Measurements from ENCODE around the gene SLC9C1.

SLC9C1 gene

DNA sequence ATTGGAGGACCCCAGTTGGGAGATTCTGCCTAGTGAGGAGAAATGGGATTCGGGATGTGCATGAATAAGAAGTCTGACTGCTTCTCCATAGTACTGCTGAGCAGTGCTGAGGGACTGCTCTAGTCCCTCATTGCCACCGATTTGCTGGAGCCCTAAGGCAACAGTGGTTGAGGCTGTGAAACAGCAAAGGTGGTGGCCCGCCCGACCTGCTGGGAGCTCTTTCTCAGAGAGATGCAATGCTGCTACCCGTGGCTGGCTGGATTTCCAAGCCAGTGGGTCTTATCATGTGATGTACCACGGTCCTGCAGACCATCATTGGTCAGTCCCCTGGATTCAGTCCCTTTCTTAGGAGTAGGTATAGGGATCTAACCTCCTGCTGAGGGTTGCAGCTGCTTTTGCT lies 118.4 kb downstream of the SLC9C1 start:
- DNase-seq = no peak

DNA sequence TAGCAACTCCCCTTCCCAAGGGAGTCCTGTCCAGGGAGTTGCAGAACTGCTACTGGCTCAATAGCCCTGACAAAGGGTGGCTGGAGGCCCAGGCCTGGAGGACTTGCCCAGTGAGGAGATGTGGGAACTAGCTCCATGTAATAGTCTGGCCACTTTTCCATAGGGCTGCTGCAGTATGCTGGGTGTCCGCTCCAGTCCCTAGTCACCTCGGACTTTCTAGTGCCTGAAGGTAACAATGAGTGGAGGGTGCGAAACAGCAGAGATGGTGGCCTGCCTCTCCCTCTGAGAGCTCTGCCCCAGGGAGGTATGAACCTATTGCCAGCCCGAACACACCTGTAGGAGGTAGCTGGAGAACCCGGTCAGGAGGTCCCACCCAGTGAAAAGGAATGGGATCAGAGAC lies 119.0 kb downstream of the SLC9C1 start:
- no peak for DNase-seq

- DNase-seq = no peak
Measured at GRCh38 chr3:112171144-112171543, 122.9 kb downstream of the SLC9C1 start.

GRCh38 chr3:112170046-112170445 lies 124.0 kb downstream of the SLC9C1 start:
- DNase-seq = no peak

GRCh38 chr3:112167758-112168157 lies 126.3 kb downstream of the SLC9C1 start:
- no peak for DNase-seq

DNA sequence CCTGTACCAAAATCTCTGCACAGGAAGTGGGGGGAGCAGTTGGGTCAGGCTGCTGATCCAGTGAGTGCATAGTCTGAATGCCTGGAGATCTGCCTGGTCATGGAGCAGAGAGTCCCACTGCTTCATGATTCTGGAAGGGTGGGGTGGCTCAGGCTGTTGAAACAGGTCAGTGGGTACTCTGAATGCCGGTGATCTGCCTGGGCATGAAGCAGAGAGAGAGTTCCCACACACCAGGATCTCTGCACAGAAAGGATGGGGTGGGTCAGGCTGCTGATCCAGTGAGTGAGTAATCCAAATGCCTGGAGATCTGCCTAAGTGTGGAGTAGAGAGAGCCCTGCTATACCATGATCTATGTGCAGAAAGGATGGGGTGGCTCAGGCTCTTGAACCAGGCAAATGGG lies 144.9 kb downstream of the SLC9C1 start:
- DNase-seq = peak; percentile 7

DNA sequence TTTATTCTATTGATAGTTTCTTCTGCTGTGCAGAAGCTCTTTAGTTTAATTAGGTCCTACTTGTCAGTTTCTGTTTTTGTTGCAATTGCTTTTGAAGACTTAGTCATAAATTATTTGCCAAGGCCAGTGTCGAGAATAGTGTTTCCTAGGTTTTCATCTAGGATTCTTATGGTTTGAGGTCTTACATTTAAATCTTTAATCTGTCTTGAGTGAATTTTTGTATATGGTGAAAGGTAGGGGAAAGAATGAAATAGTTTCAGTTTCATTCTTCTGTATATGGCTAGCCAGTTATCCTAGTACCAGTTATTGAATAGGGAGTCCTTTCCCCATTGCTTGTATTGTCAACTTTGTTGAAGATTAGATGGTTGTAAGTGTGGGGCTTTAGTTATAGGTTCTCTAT lies 150.3 kb downstream of the SLC9C1 start:
- no peak for DNase-seq

DNA sequence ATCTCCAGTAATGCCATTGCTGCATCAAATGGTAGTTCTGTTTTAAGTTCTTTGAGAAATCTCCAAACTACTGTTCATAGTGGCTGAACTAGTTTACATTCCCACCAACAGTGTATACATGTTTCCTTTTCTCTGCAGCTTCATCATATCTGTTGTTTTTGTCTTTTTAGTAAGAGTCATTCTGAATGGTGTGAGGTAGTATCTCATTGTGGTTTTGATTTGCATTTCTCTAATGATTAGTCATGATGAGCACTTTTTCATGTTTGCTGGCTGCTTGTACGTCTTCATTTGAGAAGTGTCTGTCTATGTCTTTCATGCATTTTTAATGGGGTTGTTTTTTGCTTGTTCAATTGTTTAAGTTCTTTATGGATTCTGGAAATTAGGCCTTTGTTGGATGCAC lies 150.8 kb downstream of the SLC9C1 start:
- peak; percentile 20 for DNase-seq

DNA sequence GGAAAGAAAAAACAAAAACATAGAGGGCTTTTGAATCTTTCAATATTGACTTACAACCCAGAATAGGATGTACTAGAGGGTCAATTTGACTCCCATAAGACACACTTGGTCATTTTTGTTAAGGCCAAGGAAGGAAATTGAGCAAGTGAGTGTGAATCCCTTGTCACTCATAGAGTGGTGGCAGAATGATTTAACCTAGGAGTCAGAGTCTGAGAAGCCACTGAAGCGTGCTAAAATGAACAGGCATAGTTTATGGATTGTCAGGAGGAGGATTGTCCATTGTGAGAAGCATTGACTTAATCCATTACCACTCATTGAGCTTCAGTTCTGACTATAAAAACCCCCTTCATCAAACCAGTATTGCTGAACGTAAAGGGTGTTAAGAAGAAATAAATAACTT lies 152.7 kb downstream of the SLC9C1 start:
- no peak for DNase-seq

- no peak for DNase-seq
Measured at GRCh38 chr3:112140584-112140983, 153.4 kb downstream of the SLC9C1 start.

GRCh38 chr3:112138219-112138969 lies 155.6 kb downstream of the SLC9C1 start:
- no peak for DNase-seq

DNA sequence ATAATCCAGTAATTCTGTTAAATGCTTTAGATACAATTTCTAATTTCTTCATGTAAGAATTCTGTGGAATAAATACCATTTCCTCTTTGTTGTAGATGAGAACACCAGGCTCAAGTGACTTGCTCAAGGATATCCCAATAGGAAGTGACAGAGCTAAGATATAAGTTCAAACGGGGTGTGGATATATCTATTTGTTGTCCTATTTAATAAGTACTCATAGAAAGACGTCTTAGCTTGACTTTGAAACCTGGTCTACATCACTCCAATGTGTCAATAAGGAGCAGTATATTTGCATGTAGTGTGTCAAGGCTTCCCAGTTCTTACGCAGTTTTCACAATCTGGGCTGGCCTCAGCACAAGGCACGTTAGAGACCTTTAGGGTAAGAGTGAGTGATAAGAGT lies 156.2 kb downstream of the SLC9C1 start:
- DNase-seq = no peak

DNA sequence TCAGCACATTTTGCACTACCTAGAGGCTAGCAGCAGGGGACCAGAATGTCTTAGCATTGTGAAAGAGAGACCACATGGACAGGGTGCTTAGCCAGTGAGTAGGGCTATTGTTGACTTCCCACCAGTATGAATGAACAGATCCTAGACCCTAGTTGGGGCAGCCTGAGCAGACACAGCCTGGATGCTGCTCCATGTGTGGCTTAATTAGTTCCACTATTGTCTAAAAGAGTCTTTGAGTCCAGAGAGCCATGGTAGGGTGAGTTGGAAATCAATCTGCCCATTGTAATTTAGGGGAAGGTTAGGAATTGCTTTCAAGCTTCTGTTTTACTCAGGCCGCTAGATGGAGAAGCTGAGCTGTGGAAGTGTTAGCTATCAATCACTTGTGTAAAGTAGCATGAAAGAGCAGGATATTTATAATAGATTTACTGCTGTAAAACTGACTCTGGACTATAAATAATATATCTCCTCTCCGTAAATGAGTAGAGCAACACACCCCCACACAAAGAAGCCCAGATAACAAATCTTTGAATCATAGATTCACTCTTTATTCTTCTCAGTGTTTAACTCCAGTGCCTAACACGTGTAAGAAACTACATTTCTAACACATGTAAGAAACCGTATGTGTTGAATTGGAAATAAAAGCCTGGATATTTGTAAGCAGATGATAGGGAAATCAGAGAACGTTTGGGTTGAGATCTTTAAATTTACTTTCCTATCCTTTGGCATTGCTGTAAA lies 156.9 kb downstream of the SLC9C1 start:
- DNase-seq = peak; percentile 25

GRCh38 chr3:112136046-112136445 lies 158.0 kb downstream of the SLC9C1 start:
- DNase-seq = no peak

DNA sequence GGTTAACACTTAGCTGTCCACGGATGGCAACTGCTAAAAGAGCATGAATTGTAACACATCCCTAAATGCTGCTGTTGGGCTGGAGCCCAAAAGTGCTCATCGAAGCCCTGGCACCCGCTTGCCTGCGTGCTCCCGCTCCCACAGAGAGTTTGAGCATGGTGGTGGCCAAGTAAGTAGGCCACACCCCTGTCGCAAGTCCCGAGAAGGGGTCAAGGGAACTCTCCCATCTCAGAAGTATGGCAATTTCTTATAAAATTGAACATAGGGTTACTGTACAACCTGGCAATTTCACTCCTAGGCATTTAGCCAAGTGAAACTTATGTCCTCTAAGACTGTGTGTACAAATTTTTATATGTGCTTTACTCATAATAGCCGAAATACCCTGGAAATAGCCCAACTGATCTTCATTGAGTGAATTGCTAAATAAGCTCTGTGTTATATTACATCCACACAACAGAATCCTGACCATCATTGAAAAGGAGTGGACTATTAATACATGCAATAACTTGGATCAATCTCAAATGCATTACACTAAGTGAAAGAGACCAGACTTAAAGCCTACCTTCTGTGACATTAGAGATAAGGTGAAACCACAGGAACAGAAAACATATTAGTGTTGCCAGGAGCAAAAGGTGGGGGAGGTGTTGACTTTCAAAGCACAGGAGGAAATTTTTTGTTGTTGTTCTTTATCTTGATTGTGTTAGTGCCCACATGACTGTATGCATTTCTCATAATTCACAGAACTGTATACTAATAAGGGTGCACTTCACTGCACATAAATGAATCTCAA lies 159.5 kb downstream of the SLC9C1 start:
- DNase-seq = no peak

DNA sequence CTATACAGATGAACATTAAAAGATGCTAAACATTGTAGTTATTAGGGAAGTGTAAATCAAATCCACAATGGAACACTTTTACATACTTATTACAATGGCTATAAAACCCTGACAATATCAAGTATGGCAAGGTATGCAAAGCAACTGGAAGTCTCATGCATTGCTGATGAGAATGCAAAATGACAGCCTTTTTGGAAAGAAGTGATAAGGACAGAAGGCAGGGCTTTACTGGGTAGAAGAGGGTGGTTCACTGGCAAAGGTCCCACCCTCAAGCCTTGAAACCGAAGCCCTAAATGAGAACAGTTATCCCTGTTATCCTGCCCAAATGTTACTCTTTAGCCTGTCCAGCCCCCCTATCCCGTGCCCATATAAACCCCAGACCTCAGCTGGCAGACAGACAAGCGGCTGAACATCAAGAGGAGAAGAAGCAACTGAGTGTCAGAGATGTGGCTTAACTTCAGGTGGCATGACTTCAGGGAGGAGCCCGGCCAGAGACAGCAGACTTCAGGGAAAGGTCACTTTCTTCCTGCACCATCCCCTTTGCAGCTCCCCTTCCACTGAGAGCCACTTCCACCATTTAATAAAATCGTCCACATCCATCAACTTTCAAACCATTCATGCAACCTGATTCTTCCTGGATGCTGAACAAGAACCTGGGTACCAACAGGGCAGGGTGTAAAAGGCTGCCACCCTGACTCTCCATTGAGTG lies 160.2 kb downstream of the SLC9C1 start:
- no peak for DNase-seq

DNA sequence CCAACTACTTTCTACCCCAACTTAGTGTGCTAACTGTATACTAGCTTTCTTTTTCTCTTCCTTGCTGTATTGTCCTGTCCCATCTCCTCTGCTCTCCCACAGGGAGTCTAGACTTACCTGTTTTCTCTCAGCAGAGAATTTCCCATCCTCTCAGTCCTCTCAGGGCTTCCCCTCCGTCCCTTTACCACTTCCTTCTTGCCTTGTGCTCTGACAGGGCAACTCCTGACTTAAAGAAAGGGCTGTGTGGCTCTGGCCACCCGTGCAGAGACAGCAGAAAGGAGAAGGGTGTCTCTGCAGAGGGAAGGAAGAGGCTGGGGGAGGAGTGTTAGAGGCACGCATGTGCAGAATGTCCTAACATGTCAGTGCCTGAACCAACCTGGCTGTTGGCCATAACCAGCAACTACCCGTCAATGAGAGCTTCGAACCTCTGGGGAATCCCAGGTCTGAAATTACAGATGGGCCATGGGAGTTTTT lies 161.0 kb downstream of the SLC9C1 start, which contains the start of gene GCSAM:
TSS of gene GCSAM (minus strand) at position 274 of the 474 bp plus-strand sequence. CDS start at position 146, 128 bp downstream.
- DNase-seq = no peak

- DNase-seq = no peak
Measured at GRCh38 chr3:112132554-112132953, 161.5 kb downstream of the SLC9C1 start.

DNA sequence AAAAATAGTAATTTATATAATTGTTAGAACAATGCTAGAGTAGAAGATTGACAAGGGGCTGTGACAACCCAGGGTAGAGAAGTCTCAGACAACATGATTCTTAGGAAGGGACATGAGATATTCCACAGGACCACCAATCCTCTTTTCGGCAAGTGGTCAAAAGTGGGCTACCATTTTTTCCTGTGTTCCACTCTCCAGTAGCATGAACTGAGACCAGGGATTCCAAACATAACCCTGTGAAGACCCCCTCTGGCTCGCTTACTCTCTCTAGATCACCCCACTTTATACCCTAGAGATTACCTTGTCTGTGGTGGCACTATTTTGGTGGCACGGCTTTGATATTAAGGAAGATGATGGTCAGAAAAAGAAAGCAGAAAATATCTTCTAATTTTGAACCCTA lies 161.9 kb downstream of the SLC9C1 start:
- no peak for DNase-seq

- no peak for DNase-seq
Measured at GRCh38 chr3:112131111-112131510, 162.9 kb downstream of the SLC9C1 start.

- DNase-seq = no peak
Measured at GRCh38 chr3:112130638-112130993, 163.4 kb downstream of the SLC9C1 start.

DNA sequence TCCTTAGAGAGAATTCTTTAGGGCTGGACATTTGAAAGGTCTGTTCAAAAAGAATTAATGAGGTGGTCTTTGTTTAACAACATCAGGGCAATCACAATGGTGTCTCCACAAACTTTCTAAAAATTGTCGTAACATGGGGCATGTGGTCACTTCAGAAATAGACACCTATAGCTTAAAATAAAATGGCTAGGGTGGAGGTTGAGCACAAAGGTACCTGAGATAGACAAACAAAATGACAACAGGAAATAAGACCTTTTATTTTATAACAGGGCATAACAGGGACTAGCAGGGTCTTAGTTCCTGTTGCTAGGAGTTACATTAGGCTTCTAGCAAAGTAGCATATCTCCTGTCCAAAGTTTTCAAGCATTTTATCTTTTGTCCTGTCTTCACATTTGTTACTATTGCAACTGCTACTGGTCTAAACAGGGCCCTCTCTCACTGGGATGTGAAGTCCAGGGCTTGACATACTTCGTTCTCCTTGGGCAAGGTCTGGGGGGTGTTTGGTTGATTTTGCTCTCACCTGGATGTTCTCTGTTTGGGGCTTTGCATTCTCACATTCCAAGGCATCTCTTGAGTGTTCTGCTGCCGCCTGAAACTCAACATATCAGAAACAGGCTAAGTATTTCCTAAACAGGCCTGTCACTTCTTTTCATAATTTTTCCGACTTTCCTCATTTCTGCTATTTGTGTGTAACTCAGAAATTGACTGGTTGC lies 163.9 kb downstream of the SLC9C1 start:
- no peak for DNase-seq
